HepG2 (cell line): Measurements from ENCODE around the gene EVA1A. TPM values are rescaled to one million over a fixed set of nuclear protein-coding genes. Genes with fewer than 3 reads are reported as not detected.

Source experiments
- ATAD3A ChIP-seq: sonication (generic); formaldehyde crosslinking; IDR thresholded peaks from 2 replicates; pipeline ENCODE4 v1.4.0; 2020; ENCODE audit warnings: missing genetic modification reagents
- CBX2 ChIP-seq, 2 experiments: fragments of 200-600 bp in 1 of 2; sonication (generic); formaldehyde crosslinking in 1 of 2; IDR thresholded peaks; 2 replicates each; pipeline versions ENCODE4 v1.7.0 to v1.8.1; 2018 to 2022; ENCODE audit warnings: low read depth in 2 of 2, low read length in 1 of 2, mild to moderate bottlenecking in 1 of 2, missing genetic modification reagents in 1 of 2
- HIVEP1 ChIP-seq: sonication (generic); formaldehyde crosslinking; IDR thresholded peaks from 2 replicates; pipeline ENCODE4 v1.4.0; 2020; ENCODE audit warnings: mild to moderate bottlenecking, missing genetic modification reagents
- IRF1 ChIP-seq: sonication (generic); formaldehyde crosslinking; IDR thresholded peaks from 2 replicates; pipeline ENCODE4 v1.4.0; 2020; ENCODE audit warnings: low read depth, mild to moderate bottlenecking, missing genetic modification reagents
- MED8 ChIP-seq: sonication (generic); formaldehyde crosslinking; IDR thresholded peaks from 2 replicates; pipeline ENCODE4 v1.8.1; 2023; ENCODE audit warnings: mild to moderate bottlenecking, missing genetic modification reagents; ENCODE audit not compliant: insufficient replicate concordance
- MLLT10 ChIP-seq: sonication (generic); formaldehyde crosslinking; IDR thresholded peaks from 2 replicates; pipeline ENCODE4 v1.4.0; 2020; ENCODE audit warnings: missing genetic modification reagents
- NFE2 ChIP-seq: sonication (generic); formaldehyde crosslinking; IDR thresholded peaks from 2 replicates; pipeline ENCODE4 v1.4.0; 2020; ENCODE audit warnings: missing genetic modification reagents
- RELA ChIP-seq: sonication (generic); formaldehyde crosslinking; IDR thresholded peaks from 2 replicates; pipeline ENCODE4 v1.4.0; 2020; ENCODE audit warnings: missing genetic modification reagents
- SRF ChIP-seq: IDR thresholded peaks from 2 replicates; pipeline ENCODE4 v1.6.1; 2011; ENCODE audit warnings: mild to moderate bottlenecking, low read depth, low read length, moderate library complexity
- TBX2 ChIP-seq: sonication (generic); formaldehyde crosslinking; IDR thresholded peaks from 2 replicates; pipeline ENCODE4 v1.5.0; 2020; ENCODE audit warnings: missing genetic modification reagents, mild to moderate bottlenecking, borderline replicate concordance
- TBX3 ChIP-seq: fragments of 450-650 bp; IDR thresholded peaks from 2 replicates; pipeline ENCODE4 v1.6.1; 2017; ENCODE audit warnings: antibody characterized with exemption, mild to moderate bottlenecking, inconsistent platforms, borderline replicate concordance
- TCF7L2 ChIP-seq: IDR thresholded peaks from 2 replicates; pipeline ENCODE4 v1.6.1; 2011; ENCODE audit warnings: mild to moderate bottlenecking, low read depth, low read length, moderate library complexity
- TP53 ChIP-seq: sonication (generic); formaldehyde crosslinking; conservative IDR thresholded peaks from 2 replicates; pipeline ENCODE4 v1.4.0; 2020; ENCODE audit warnings: missing genetic modification reagents
- U2AF2 ChIP-seq: fragments of 200-400 bp; formaldehyde crosslinking; IDR thresholded peaks from 2 replicates; pipeline ENCODE4 v1.6.1; 2017; ENCODE audit warnings: low read depth, mild to moderate bottlenecking, low read length
- ZFP36L2 ChIP-seq: sonication (generic); formaldehyde crosslinking; IDR thresholded peaks from 2 replicates; pipeline ENCODE4 v1.4.0; 2020; ENCODE audit warnings: missing genetic modification reagents
- ZIK1 ChIP-seq: sonication (generic); formaldehyde crosslinking; IDR thresholded peaks from 2 replicates; pipeline ENCODE4 v1.5.0; 2020; ENCODE audit warnings: mild to moderate bottlenecking, low read depth, missing genetic modification reagents, borderline replicate concordance
- ZNF432 ChIP-seq: sonication (generic); formaldehyde crosslinking; IDR thresholded peaks from 2 replicates; pipeline ENCODE4 v1.5.0; 2020; ENCODE audit warnings: missing genetic modification reagents, mild to moderate bottlenecking, borderline replicate concordance
- ZNF598 ChIP-seq: sonication (generic); formaldehyde crosslinking; IDR thresholded peaks from 2 replicates; pipeline ENCODE4 v1.5.1; 2020; ENCODE audit warnings: mild to moderate bottlenecking, missing genetic modification reagents, borderline replicate concordance
- ZZZ3 ChIP-seq: sonication (generic); formaldehyde crosslinking; IDR thresholded peaks from 2 replicates; pipeline ENCODE4 v1.4.0; 2020; ENCODE audit warnings: missing genetic modification reagents, mild to moderate bottlenecking, borderline replicate concordance
- polyA plus RNA-seq, 8 experiments: library from polyadenylated mRNA; depleted of rRNA in 3 of 8; stranded (reverse) in 7 of 8; unstranded in 1 of 8; fragments of >200 nt; fragmentation: Illumina TruSeq in 4 of 8; extraction: Trizol in 4 of 8; gene quantifications; 2 replicates each; pipeline versions ENCODE4 v1.2.1 to v1.2.3, GENCODE V29; 2011 to 2016; ENCODE audit warnings: low read depth in 4 of 8, missing spikeins in 1 of 8, mixed read lengths in 1 of 8; ENCODE audit not compliant: insufficient read depth in 1 of 8
- total RNA-seq, 5 experiments: library from RNA; depleted of rRNA; stranded (reverse); fragments of >200 nt; fragmentation: Illumina TruSeq; extraction: Trizol; gene quantifications; 2 replicates each; pipeline ENCODE4 v1.2.3, GENCODE V29; 2016; ENCODE audit warnings: low read depth in 1 of 5
- TF ChIP-seq, protein P1 (sequence below): sonication (generic); formaldehyde crosslinking; IDR thresholded peaks from 2 replicates; pipeline ENCODE4 v1.5.1; 2020; ENCODE audit warnings: missing genetic modification reagents, mild to moderate bottlenecking, borderline replicate concordance
- TF ChIP-seq, protein P2 (sequence below): sonication (generic); formaldehyde crosslinking; IDR thresholded peaks from 2 replicates; pipeline ENCODE4 v1.8.0; 2023; ENCODE audit warnings: mild to moderate bottlenecking, missing genetic modification reagents
- TF ChIP-seq, protein P3 (sequence below): sonication (generic); formaldehyde crosslinking; IDR thresholded peaks from 2 replicates; pipeline ENCODE4 v1.9.0; 2021; ENCODE audit warnings: missing genetic modification reagents, mild to moderate bottlenecking, borderline replicate concordance
- TF ChIP-seq, protein P4 (sequence below): sonication (generic); formaldehyde crosslinking; IDR thresholded peaks from 2 replicates; pipeline ENCODE4 v1.4.0; 2020; ENCODE audit warnings: low read depth, mild to moderate bottlenecking, missing genetic modification reagents

Gene EVA1A
- total and polyA plus RNA-seq, 2 of the 13 experiments (the other 11 are each of a cell fraction or from before 2014, with no cell fraction given): 57.5 to 57.8 TPM

GRCh38 chr2:75523313-75524275 is 37.1 kb downstream of the EVA1A start (continued):
- TF ChIP-seq IRF1 (no peak), TP53 (CRISPR knock-in tag) (0 out of 2 replicates have a peak, but pooled peaks have one; percentile 40), ZNF598 (CRISPR knock-in tag) (no peak), RELA (no peak), MLLT10 (CRISPR knock-in tag) (no peak), CBX2 (IDR thresholded peaks at IDR 0.05; ENCODE audit: low read depth, low read length) (no peak), CBX2 (CRISPR knock-in tag; IDR thresholded peaks at IDR 0.05; ENCODE audit: low read depth) (no peak), TBX3 (peak; percentile 67; the same call in 1 of the 2 replicates), U2AF2 (no peak), SRF (peak; percentile 9; the same call in 1 of the 2 replicates), MED8 (CRISPR knock-in tag) (peak; percentile 74), ATAD3A (CRISPR knock-in tag) (no peak), NFE2 (no peak), ZIK1 (CRISPR knock-in tag) (0 out of 2 replicates have a peak, but pooled peaks have one; percentile 34), HIVEP1 (CRISPR knock-in tag) (no peak), ZZZ3 (CRISPR knock-in tag) (no peak), TCF7L2 (peak; percentile 84), ZNF432 (CRISPR knock-in tag) (no peak), TBX2 (CRISPR knock-in tag) (peak; percentile 82), ZFP36L2 (CRISPR knock-in tag) (no peak)
- TF ChIP-seq, protein P1, sequence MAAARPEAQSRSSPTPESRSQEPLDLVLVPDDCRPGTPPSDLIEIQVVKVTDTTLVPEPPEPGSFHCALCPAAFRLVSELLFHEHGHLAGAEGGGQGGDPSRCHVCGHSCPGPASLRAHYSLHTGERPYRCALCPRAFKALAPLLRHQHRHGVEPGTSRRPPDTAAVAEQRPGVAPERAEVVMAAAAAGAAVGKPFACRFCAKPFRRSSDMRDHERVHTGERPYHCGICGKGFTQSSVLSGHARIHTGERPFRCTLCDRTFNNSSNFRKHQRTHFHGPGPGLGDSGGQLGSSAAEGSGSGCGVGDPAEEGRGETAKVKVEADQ (CRISPR knock-in tag): no peak
- TF ChIP-seq, protein P2, sequence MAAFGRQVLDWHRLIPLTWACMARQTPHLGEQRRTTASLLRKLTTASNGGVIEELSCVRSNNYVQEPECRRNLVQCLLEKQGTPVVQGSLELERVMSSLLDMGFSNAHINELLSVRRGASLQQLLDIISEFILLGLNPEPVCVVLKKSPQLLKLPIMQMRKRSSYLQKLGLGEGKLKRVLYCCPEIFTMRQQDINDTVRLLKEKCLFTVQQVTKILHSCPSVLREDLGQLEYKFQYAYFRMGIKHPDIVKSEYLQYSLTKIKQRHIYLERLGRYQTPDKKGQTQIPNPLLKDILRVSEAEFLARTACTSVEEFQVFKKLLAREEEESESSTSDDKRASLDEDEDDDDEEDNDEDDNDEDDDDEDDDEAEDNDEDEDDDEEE (CRISPR knock-in tag): 0 out of 2 replicates have a peak, but pooled peaks have one; percentile 81
- TF ChIP-seq, protein P3, sequence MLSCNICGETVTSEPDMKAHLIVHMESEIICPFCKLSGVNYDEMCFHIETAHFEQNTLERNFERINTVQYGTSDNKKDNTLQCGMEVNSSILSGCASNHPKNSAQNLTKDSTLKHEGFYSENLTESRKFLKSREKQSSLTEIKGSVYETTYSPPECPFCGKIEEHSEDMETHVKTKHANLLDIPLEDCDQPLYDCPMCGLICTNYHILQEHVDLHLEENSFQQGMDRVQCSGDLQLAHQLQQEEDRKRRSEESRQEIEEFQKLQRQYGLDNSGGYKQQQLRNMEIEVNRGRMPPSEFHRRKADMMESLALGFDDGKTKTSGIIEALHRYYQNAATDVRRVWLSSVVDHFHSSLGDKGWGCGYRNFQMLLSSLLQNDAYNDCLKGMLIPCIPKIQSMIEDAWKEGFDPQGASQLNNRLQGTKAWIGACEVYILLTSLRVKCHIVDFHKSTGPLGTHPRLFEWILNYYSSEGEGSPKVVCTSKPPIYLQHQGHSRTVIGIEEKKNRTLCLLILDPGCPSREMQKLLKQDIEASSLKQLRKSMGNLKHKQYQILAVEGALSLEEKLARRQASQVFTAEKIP: no peak
- TF ChIP-seq, protein P4, sequence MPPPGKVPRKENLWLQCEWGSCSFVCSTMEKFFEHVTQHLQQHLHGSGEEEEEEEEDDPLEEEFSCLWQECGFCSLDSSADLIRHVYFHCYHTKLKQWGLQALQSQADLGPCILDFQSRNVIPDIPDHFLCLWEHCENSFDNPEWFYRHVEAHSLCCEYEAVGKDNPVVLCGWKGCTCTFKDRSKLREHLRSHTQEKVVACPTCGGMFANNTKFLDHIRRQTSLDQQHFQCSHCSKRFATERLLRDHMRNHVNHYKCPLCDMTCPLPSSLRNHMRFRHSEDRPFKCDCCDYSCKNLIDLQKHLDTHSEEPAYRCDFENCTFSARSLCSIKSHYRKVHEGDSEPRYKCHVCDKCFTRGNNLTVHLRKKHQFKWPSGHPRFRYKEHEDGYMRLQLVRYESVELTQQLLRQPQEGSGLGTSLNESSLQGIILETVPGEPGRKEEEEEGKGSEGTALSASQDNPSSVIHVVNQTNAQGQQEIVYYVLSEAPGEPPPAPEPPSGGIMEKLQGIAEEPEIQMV (CRISPR knock-in tag): no peak
